Keratinocyte (primary cell): ENCODE measurements around the gene ARHGEF38. TPM values are rescaled to one million over a fixed set of nuclear protein-coding genes. Genes with fewer than 3 reads are reported as not detected.

Experiments
- DNase-seq: peaks from one replicate; pipeline ENCODE4 v3.0.0-alpha.2; 2011; ENCODE audit warnings: low read depth, missing footprints, low spot score
- FAIRE-seq: peaks from 2 replicates; lab custom pipeline; 2011; peaks lifted over from hg19 to GRCh38; lab: Jason Lieb, UNC
- H2AFZ ChIP-seq: 2 replicates; pipeline ENCODE4 v1.6.0; 2012; ENCODE audit warnings: low read length, control low read depth, inconsistent platforms; ENCODE audit not compliant: control insufficient read depth
- H3K27ac ChIP-seq: 2 replicates; pipeline ENCODE4 v1.5.1; 2011; ENCODE audit warnings: low read length; ENCODE audit not compliant: control insufficient read depth, insufficient read depth
- H3K27me3 ChIP-seq: 3 replicates; pipeline ENCODE4 v1.6.0; 2011; ENCODE audit warnings: low read length; ENCODE audit not compliant: control insufficient read depth, insufficient read depth; ENCODE audit errors: extremely low read depth
- H3K36me3 ChIP-seq, 2 experiments: 2 replicates in 1 of 2; 3 replicates in 1 of 2; pipeline ENCODE4 v1.5.1; 2011; ENCODE audit warnings: low read length in 2 of 2, mild to moderate bottlenecking in 1 of 2; ENCODE audit not compliant: control insufficient read depth in 2 of 2, insufficient read depth in 2 of 2; ENCODE audit errors: extremely low read depth in 1 of 2
- H3K4me1 ChIP-seq: 3 replicates; pipeline ENCODE4 v1.5.1; 2011; ENCODE audit warnings: low read length; ENCODE audit not compliant: control insufficient read depth, insufficient read depth; ENCODE audit errors: extremely low read depth
- H3K4me2 ChIP-seq: 3 replicates; pipeline ENCODE4 v1.6.0; 2011; ENCODE audit warnings: low read depth, low read length; ENCODE audit not compliant: control insufficient read depth, insufficient read depth; ENCODE audit errors: extremely low read depth
- H3K4me3 ChIP-seq, 3 experiments: fragments of 200-600 bp in 1 of 3; sonication (generic) in 1 of 3; 2 replicates in 2 of 3; 3 replicates in 1 of 3; pipeline ENCODE4 v1.5.1; 2011 to 2016; ENCODE audit warnings: low read length in 3 of 3, mild to moderate bottlenecking in 3 of 3, control low read depth in 2 of 3, inconsistent platforms in 1 of 3, low read depth in 1 of 3, mixed read lengths in 1 of 3, mixed run types in 1 of 3, moderate library complexity in 1 of 3; ENCODE audit not compliant: control insufficient read depth in 2 of 3, insufficient read depth in 2 of 3; ENCODE audit errors: extremely low read depth in 1 of 3
- H3K79me2 ChIP-seq: 2 replicates; pipeline ENCODE4 v1.6.0; 2012; ENCODE audit warnings: low read length; ENCODE audit not compliant: control insufficient read depth, insufficient read depth
- H3K9ac ChIP-seq: 3 replicates; pipeline ENCODE4 v1.6.0; 2011; ENCODE audit warnings: low read length; ENCODE audit not compliant: control insufficient read depth, insufficient read depth; ENCODE audit errors: extremely low read depth
- H3K9me1 ChIP-seq: 3 replicates; pipeline ENCODE4 v1.6.0; 2011; ENCODE audit warnings: low read length; ENCODE audit not compliant: control insufficient read depth, insufficient read depth; ENCODE audit errors: extremely low read depth
- H3K9me3 ChIP-seq: 2 replicates; pipeline ENCODE4 v1.5.1; 2012; ENCODE audit warnings: low read depth, low read length; ENCODE audit not compliant: control insufficient read depth
- H4K20me1 ChIP-seq: 3 replicates; pipeline ENCODE4 v1.6.0; 2011; ENCODE audit warnings: low read length; ENCODE audit not compliant: control insufficient read depth, insufficient read depth; ENCODE audit errors: extremely low read depth
- CTCF ChIP-seq, 3 experiments: IDR thresholded peaks in 1 of 3; conservative IDR thresholded peaks in 1 of 3; optimal IDR thresholded peaks in 1 of 3; 2 replicates in 2 of 3; 3 replicates in 1 of 3; pipeline versions ENCODE3 to v1.5.1; 2011; ENCODE audit warnings: low read length in 3 of 3, mild to moderate bottlenecking in 3 of 3, moderate library complexity in 2 of 3, control low read depth in 1 of 3, inconsistent platforms in 1 of 3; ENCODE audit not compliant: insufficient read depth in 2 of 3; ENCODE audit errors: extremely low read depth in 1 of 3
- EZH2 ChIP-seq: IDR thresholded peaks from one replicate; pipeline ENCODE4 v1.6.1; 2012; ENCODE audit warnings: inconsistent platforms, mild to moderate bottlenecking, low read length, moderate library complexity
- dilution Hi-C: fragments of 300-500 bp; cut with MboI; formaldehyde crosslinking; loops from one replicate; pipeline ENCODE4 v1.7.0; 2020; ENCODE audit warnings: low sequenced_read_pairs; ENCODE audit not compliant: extremely low pct_ligation_motif_present
- polyA plus RNA-seq, 5 experiments: library from polyadenylated mRNA; depleted of rRNA in 3 of 5; stranded (reverse) in 3 of 5; stranded (forward) in 1 of 5; unstranded in 1 of 5; fragments of >200 nt; gene quantifications; 1 replicate in 1 of 5; 2 replicates in 3 of 5; 3 replicates in 1 of 5; pipeline versions ENCODE4 v1.2.1 to v1.2.3, GENCODE V29; 2011 to 2012; ENCODE audit warnings: missing spikeins in 2 of 5, low read depth in 1 of 5, low replicate concordance in 1 of 5

The ARHGEF38 gene
- polyA plus RNA-seq, 1 donor (not counting 4 experiments of a cell fraction or from before 2014, with no cell fraction given): 0.09 TPM

DNA sequence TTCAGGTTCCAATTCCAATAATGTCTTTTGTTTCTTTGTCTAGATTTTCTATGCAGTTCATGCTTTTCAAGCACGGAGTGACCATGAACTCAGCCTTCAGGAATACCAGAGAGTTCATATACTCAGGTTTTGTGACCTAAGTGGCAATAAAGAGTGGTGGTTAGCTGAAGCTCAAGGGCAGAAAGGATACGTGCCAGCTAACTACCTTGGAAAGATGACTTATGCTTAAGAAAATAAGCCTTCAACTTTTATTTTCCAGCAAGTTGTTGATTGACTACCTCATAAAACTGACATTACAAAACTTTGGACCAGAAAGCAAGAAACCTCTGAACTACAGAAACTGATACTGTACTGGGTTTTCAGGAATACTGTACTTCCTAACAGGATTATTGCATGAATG, 125.3 kb downstream of the ARHGEF38 start:
- Histone ChIP-seq H3K36me3 (peaks cover 0 to 2% of the 10 kb centered on the region in 2 experiments), H3K9me1 (no peaks in the 10 kb centered on the region), H3K9ac (no peak overlapping the region), H3K4me2 (no peak overlapping the region), H3K79me2 (no peaks in the 10 kb centered on the region), H3K27me3 (no peaks in the 10 kb centered on the region), H3K4me1 (peaks cover under 1% of the 10 kb centered on the region), H4K20me1 (no peaks in the 10 kb centered on the region), H2AFZ (no peak overlapping the region), H3K27ac (no peak overlapping the region), H3K9me3 (no peaks in the 10 kb centered on the region), H3K4me3 (no peak overlapping the region)
- TF ChIP-seq CTCF (optimal IDR thresholded peaks at IDR 0.05 in 1 of 3, IDR thresholded peaks at IDR 0.05 in 1 of 3, conservative IDR thresholded peaks at IDR 0.05 in 1 of 3; ENCODE audit: extremely low read depth in 1 of 3, insufficient read depth in 2 of 3, low read length in 3 of 3): no peak
- TF ChIP-seq EZH2: no peak
- FAIRE-seq: no peak
- dilution Hi-C loops: no loop called here
- DNase-seq: no peak

GRCh38 chr4:105679186-105679585, 126.8 kb downstream of the ARHGEF38 start:
- no peak overlapping the region for H3K4me3 ChIP-seq
- no peak for FAIRE-seq
- no peaks in the 10 kb centered on the region for H3K9me1 ChIP-seq
- H3K79me2 ChIP-seq: no peaks in the 10 kb centered on the region
- no peaks in the 10 kb centered on the region for H4K20me1 ChIP-seq
- no peak overlapping the region for H3K4me2 ChIP-seq
- TF ChIP-seq EZH2 (no peak), CTCF (optimal IDR thresholded peaks at IDR 0.05 in 1 of 3, IDR thresholded peaks at IDR 0.05 in 1 of 3, conservative IDR thresholded peaks at IDR 0.05 in 1 of 3; ENCODE audit: extremely low read depth in 1 of 3, insufficient read depth in 2 of 3, low read length in 3 of 3) (no peak)
- no peak overlapping the region for H3K27ac ChIP-seq
- peaks cover 5% of the 10 kb centered on the region for H3K4me1 ChIP-seq
- no peak for DNase-seq
- H3K9ac ChIP-seq: no peak overlapping the region
- peaks cover 0 to 5% of the 10 kb centered on the region in 2 experiments for H3K36me3 ChIP-seq
- H3K9me3 ChIP-seq: no peaks in the 10 kb centered on the region
- dilution Hi-C loops: no loop called here
- H2AFZ ChIP-seq: no peak overlapping the region
- H3K27me3 ChIP-seq: no peaks in the 10 kb centered on the region
